Activated CD4-positive, alpha-beta T cell treated with anti-CD3 and anti-CD28 coated beads, Interleukin-2, amount 10 ng/mL, durations not matched to agents 7 days and 5 days (primary cell): ENCODE results near the gene ASPG. TPM values are rescaled to one million over a fixed set of nuclear protein-coding genes. Genes with fewer than 3 reads are reported as not detected.

Experiments used
- CTCF ChIA-PET: fragments of 350-600 bp; sonication (Branson Sonifier 250); formaldehyde crosslinking; loops from one replicate; lab custom pipeline; 2021; ENCODE audit warnings: antibody characterized with exemption; lab: Charles Lee
- POLR2A ChIA-PET: fragments of 350-600 bp; sonication (Branson Sonifier 250); formaldehyde crosslinking; loops from one replicate; lab custom pipeline; 2021; ENCODE audit warnings: antibody characterized with exemption; lab: Charles Lee
- DNase-seq: peaks from one replicate; pipeline ENCODE4 v3.0.0-alpha.2; 2020
- H3K27ac Mint-ChIP-seq: one replicate; pipeline ENCODE4 v1.8.0; 2021; ENCODE audit warnings: mild to moderate bottlenecking, moderate library complexity, mixed read lengths
- H3K27me3 Mint-ChIP-seq: one replicate; pipeline ENCODE4 v1.8.0; 2021; ENCODE audit warnings: mixed read lengths
- H3K36me3 Mint-ChIP-seq: one replicate; pipeline ENCODE4 v1.8.0; 2021; ENCODE audit warnings: low read depth, mixed read lengths
- H3K4me1 Mint-ChIP-seq: one replicate; pipeline ENCODE4 v1.8.0; 2021; ENCODE audit warnings: mixed read lengths
- H3K4me3 Mint-ChIP-seq: one replicate; pipeline ENCODE4 v1.8.0; 2021; ENCODE audit warnings: mild to moderate bottlenecking, moderate library complexity, mixed read lengths
- H3K9me3 Mint-ChIP-seq: one replicate; pipeline ENCODE4 v1.8.0; 2021; ENCODE audit warnings: mixed read lengths
- total RNA-seq, 2 experiments: library from RNA; stranded (reverse); gene quantifications; one replicate each; pipeline ENCODE4 v1.2.3, GENCODE V29; 2021

The ASPG gene
- total RNA-seq, 2 experiments from 2014 or later, result not detected

DNA sequence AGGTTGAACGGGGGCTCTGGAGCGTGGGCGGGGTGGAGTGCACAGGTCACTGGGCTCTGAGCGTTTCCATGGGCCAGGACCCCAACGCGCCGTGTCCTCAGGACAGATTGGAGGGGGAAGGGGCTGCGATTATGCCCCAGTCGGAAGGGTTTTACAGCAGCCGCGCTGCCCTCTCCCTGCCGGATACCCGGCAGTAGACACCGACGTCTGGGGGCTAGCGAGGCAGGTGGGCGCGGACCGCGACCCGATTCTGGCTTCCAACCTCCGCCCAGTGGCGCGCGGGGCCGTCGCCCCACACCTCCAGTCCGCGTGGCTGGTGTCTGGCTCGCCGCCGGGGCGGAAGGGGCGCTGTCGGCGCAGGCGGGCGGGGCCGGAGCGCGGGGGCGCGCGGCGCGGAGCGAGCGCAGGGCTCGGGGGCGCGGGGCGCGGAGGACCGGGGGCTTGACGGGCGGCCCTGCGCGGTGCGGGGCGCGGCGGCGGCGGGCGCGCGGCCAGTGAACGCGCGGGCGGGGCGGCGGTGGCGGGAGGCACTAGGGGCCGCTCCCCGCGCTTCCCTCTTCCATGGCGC is 50.5 kb downstream of the ASPG start:
- Mint-ChIP-seq H3K4me3 (no peak overlapping the region), H3K27ac (no peak overlapping the region), H3K27me3 (peaks cover 33% of the 10 kb centered on the region), H3K9me3 (no peaks in the 10 kb centered on the region), H3K4me1 (peaks cover 7% of the 10 kb centered on the region), H3K36me3 (no peaks in the 10 kb centered on the region)
- ChIA-PET CTCF (no interaction called here), POLR2A (no interaction called here)
- DNase-seq, result no peak

DNA sequence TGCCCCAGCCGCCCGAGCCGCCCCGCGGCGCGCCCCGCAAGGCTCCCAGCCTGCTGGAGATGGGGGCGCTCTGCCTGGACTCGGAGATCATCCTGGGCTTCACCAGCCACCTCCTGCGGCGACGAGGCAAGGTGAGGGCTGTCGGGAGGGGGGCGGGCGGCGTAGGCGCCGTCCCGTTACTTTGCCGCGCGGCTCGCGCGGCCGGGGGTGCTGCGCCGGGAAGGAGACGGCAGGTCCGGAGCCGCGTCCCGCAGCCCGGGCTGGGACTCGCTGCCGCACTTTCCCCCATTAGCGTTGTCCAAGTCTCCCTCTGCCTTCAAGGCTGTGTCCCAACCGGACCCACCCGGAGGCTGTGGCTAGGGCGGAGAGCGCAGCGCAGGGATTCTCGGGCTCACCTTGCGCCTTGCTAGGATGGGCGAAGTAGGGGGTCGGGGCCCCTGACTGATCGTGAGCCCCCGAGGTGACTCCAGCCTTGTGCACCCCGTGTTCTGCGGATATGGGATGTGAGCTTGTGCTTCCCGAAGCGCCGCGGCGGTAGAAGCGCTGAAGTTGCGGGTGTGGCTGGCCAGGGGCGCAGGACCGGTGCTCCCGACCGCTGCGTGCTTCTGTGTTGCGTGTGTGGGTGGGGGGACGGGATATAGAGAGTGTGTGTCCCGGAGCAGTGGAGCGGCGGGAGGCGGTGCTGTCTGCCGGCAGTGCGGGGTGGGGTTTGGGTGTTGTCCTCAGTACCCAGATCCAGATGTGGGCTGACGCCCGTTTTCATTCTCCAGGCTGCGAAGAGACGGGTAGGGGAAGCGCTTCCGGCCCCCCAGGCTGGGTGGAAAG is 51.2 kb downstream of the ASPG start:
- no peaks in the 10 kb centered on the region for H3K36me3 Mint-ChIP-seq
- peaks cover 33% of the 10 kb centered on the region for H3K27me3 Mint-ChIP-seq
- ChIA-PET CTCF (interaction anchor here (1.1 to 1.3 kb wide), 2 partner anchors 438 to 503 kb away, joined by 3 read pairs; no protein-coding TSS in a partner anchor), POLR2A (no interaction called here)
- H3K4me3 Mint-ChIP-seq, result no peak overlapping the region
- DNase-seq, result no peak
- H3K27ac Mint-ChIP-seq, result no peak overlapping the region
- no peaks in the 10 kb centered on the region for H3K9me3 Mint-ChIP-seq
- peaks cover 7% of the 10 kb centered on the region for H3K4me1 Mint-ChIP-seq

DNA sequence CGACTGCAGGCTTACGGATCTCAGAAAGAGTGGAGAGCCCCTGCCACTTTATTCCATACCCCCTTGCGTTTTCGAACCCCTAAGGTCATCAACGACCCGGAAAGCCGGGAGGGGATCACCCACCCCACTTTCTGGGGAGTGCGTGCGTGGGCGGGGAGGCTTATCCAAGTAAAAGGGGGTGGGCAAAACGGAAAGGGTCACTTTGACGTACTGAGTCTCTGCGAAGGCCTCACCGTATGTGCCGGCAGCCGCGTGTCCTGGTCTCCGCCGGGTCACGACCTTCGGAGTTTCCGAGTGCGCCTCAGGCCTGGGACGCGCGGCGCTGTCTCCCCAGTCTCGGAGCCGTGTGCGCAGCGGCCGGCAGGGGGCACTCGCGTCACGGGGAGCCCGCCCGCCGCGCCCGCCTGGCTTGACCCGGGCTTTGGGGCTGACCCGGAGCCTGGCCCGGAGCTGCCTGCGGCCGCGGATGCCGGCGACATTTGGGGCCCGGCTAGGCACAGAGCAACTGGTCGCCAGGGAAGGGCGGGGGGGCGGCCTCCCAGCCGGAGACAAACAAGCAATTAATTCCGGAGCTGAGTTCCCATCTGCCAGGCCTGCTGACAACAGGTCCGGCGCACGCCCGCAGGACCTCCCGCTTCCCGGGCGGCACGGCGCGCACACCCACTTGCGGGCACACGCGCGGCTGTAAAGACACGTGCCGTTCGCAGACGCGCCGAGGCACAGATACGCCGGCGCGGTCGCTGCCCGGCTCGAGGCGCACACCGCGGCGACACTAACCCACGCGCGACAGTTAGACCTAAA is 52.0 kb downstream of the ASPG start:
- ChIA-PET CTCF (interaction anchor here (1.1 to 1.3 kb wide), 2 partner anchors 437 to 502 kb away, joined by 3 read pairs; no protein-coding TSS in a partner anchor), POLR2A (no interaction called here)
- peaks cover 33% of the 10 kb centered on the region for H3K27me3 Mint-ChIP-seq
- H3K36me3 Mint-ChIP-seq, result no peaks in the 10 kb centered on the region
- DNase-seq, result peak; percentile 50
- H3K4me3 Mint-ChIP-seq, result peak overlapping the region; percentile 19
- H3K4me1 Mint-ChIP-seq, result peaks cover 7% of the 10 kb centered on the region
- no peak overlapping the region for H3K27ac Mint-ChIP-seq
- H3K9me3 Mint-ChIP-seq, result no peaks in the 10 kb centered on the region

DNA sequence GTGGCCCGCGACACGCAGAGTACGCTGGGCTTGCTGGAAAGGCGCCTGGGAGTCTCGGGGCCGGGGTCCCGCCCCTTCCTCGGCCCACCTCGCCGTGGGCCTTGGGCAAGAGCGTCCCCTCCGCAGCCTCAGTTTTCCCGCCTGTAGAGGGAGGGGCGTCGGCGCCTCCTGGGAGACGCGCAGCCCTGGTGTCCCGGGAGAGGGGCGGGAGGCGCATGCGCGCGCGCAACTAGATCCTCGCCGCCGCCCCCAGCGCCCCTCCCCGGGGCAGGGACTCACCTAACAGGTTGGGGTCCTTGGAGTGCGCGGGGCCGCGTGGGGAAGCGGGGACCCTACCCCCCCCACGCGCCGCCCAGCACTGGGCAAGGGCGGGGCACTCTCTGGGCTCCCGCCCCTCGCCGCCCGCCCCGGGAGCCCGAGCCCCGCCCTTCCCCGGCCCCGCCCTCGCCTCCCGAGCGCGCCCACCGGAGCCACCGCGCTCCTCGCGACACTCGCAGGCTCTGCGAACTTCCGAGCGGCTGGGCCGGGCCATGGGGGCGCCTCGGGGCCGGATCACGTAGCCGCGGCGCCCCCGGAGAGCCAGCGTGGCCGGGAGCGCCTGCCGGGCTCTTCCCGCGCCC is 52.7 kb downstream of the ASPG start, which contains the start of gene KIF26A:
KIF26A (plus strand) TSS at position 490 of the 620 bp plus-strand sequence. CDS start 136 bp downstream, outside the sequence.
- ChIA-PET POLR2A (no interaction called here), CTCF (interaction anchor here (1.1 kb wide), 1 partner anchor 436 kb away, joined by 3 read pairs; no protein-coding TSS in a partner anchor)
- no peaks in the 10 kb centered on the region for H3K36me3 Mint-ChIP-seq
- peak within 1 kb of the TSS; percentile 19 for H3K4me3 Mint-ChIP-seq
- H3K9me3 Mint-ChIP-seq, result no peaks in the 10 kb centered on the region
- no peak within 1 kb of the TSS for H3K27ac Mint-ChIP-seq
- DNase-seq, result no peak
- peaks cover 7% of the 10 kb centered on the region for H3K4me1 Mint-ChIP-seq
- H3K27me3 Mint-ChIP-seq, result peaks cover 33% of the 10 kb centered on the region

DNA sequence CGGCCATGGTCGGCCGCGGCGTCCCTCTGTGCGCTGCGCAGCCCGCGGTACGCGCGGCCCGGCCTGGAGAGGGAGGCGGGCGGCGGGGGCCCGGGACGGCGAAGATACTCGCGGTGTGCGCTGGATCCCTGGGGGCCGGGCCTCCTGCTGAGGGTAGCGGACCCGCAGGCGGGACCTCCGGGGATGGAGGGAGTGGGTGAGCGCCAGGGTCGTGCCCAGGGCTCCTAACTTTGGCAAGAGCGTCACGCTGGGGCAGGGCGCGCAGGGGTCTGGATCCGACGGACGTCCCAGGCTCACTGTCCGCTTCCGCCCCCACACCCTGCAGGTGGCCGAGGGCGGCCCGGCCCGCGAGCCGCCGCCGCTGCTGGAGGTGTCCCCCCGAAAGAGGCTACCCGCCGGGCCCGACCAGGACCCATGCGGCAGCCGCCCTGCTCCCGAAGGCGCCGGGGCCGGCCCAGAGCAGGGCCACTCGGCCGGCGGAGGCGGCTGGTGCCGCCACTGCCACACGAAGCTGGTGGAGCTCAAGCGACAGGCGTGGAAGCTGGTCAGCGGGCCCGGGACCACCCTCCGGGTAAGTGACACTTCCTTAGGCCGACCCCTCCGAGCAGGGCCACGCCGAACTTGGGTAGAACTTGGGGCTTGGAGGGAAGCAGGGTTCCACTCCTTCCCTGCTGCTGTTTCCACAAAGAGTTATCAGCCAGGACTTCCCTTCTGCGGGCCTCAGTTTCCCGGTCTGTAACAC is 53.4 kb downstream of the ASPG start:
- H3K36me3 Mint-ChIP-seq, result no peaks in the 10 kb centered on the region
- CTCF ChIA-PET, result no interaction called here
- DNase-seq, result no peak
- peaks cover 33% of the 10 kb centered on the region for H3K27me3 Mint-ChIP-seq
- no peak overlapping the region for H3K27ac Mint-ChIP-seq
- peaks cover 7% of the 10 kb centered on the region for H3K4me1 Mint-ChIP-seq
- POLR2A ChIA-PET, result no interaction called here
- no peak overlapping the region for H3K4me3 Mint-ChIP-seq
- no peaks in the 10 kb centered on the region for H3K9me3 Mint-ChIP-seq

DNA sequence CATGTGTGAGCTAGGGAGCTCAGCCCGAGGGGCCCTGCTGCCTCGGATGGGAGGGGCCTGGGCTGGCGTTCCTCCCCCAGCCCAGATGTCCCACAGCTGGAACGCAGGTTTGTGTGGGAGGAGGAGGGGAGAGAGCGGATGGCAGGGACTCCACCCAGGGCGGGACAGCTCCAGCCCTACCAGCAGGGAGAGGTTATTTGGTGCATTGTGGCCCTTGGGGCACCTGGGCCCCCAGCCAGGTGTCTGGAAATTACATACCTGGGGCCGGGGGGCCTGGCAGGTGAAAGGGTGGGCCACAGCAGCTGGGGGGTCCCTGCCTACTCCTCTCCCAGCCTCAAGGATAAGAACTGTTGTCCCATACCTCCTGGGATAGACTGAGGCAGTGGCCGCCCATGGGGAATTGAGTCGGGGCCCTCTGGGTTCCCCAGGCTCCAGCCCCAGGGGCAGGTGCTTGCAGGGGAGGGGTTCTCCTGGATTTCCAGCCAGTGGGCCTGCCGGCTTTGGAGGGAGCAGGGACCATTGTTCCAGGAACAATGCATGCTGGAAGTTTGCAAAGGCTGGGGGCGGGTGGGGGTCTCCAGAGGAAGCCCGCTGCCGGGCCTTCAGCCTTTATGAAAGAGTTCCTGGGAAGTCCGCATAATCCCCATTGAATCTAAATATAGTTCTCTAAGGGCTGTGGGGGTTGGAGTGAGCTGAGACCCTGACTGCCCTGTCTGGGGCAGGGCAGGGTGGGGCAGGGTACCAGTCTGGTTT is 54.1 kb downstream of the ASPG start:
- ChIA-PET CTCF (no interaction called here), POLR2A (no interaction called here)
- peaks cover 7% of the 10 kb centered on the region for H3K4me1 Mint-ChIP-seq
- DNase-seq, result no peak
- H3K9me3 Mint-ChIP-seq, result no peaks in the 10 kb centered on the region
- H3K4me3 Mint-ChIP-seq, result no peak overlapping the region
- no peaks in the 10 kb centered on the region for H3K36me3 Mint-ChIP-seq
- H3K27me3 Mint-ChIP-seq, result peaks cover 28% of the 10 kb centered on the region
- H3K27ac Mint-ChIP-seq, result no peak overlapping the region

DNA sequence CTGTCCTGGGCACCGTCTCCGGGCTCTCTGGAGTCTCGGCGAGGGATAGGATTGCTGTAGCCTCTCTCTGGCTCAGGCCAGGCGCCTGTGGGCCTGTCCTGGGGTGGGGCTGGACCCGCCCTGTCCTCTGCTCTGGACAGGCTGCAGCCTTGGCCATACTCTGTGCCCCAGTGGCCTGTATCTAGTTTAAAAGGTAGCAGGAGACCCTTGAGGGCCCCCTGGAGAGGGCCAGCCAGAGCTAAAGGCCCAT is 54.6 kb downstream of the ASPG start:
- POLR2A ChIA-PET, result no interaction called here
- DNase-seq, result no peak
- CTCF ChIA-PET, result no interaction called here
- H3K4me1 Mint-ChIP-seq, result peaks cover 6% of the 10 kb centered on the region
- H3K36me3 Mint-ChIP-seq, result no peaks in the 10 kb centered on the region
- no peaks in the 10 kb centered on the region for H3K9me3 Mint-ChIP-seq
- no peak overlapping the region for H3K27ac Mint-ChIP-seq
- no peak overlapping the region for H3K4me3 Mint-ChIP-seq
- H3K27me3 Mint-ChIP-seq, result peaks cover 23% of the 10 kb centered on the region

DNA sequence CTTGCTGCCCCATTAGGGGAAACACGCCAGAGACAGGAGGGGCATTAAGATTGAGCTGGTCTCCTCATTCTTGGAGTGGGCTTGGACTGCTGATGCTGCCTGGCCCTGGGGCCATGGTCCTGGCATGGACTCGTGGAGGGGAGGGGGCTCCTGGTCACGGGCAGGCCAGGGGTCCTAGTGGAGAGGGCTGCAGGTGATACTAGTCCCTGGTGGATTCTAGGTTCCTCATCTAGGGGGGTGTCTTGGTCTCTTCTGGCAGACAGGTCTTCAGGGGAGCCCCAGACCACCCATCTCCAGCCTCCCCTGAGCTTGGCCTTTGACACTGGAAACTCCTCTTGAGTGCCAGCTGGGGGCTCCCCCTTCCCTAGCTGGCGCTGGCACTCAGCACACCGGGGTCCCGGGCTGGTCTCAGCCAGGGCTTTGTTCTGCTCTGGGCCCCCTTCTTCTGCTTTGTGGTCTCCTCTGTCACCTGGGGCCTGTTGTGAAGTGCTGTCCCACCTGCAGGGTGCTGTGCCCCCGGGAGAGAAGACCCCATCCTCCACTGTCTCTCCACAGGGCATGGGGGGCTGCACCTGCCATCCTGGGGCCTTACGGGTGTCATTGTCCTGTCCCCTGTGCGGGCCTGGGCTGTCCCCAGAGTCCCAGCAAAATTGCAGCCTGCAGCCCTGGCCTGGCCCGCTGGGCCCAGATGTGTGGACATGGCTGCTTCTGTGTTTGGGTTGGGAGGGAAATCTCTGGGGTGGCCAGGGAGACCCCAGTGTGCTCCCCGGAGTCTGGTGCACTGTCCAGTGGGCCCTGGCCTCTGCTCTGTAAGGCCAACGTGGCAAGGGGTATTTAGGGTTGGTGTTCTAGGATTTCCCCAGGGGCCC is 55.2 kb downstream of the ASPG start:
- Mint-ChIP-seq H3K9me3 (no peaks in the 10 kb centered on the region), H3K36me3 (no peaks in the 10 kb centered on the region), H3K4me1 (peaks cover 6% of the 10 kb centered on the region), H3K4me3 (no peak overlapping the region), H3K27me3 (peaks cover 17% of the 10 kb centered on the region), H3K27ac (no peak overlapping the region)
- POLR2A ChIA-PET, result interaction anchor here (0.6 kb wide), 1 partner anchor 507 kb away, joined by 3 read pairs; no protein-coding TSS in a partner anchor
- CTCF ChIA-PET, result no interaction called here
- no peak for DNase-seq

DNA sequence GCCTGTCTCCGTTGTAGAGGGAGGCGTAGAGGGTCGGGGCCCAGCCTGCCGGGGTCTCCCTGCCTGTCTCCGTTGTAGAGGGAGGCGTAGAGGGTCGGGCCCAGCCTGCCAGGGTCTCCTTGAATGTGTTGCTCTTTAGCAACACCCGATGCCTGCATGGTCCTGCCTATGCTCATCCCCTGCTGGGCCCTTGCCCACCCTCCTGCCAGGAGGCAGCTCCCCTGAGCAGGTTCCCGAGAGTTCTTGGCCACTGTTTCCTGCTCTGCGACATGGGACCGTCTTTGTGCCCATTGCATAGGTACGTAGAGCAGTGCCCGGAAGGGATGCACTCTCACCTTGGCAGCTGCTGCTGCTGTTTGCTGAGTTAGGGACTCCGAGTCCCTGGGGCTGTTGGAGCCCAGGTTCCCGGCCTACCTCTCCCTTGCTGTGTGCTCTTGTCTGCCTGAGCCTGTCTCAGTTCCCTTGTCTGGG is 56.2 kb downstream of the ASPG start:
- Mint-ChIP-seq H3K4me1 (peaks cover 6% of the 10 kb centered on the region), H3K27ac (no peak overlapping the region), H3K36me3 (no peaks in the 10 kb centered on the region), H3K9me3 (no peaks in the 10 kb centered on the region), H3K27me3 (peaks cover 15% of the 10 kb centered on the region), H3K4me3 (no peak overlapping the region)
- POLR2A ChIA-PET, result no interaction called here
- CTCF ChIA-PET, result no interaction called here
- no peak for DNase-seq

DNA sequence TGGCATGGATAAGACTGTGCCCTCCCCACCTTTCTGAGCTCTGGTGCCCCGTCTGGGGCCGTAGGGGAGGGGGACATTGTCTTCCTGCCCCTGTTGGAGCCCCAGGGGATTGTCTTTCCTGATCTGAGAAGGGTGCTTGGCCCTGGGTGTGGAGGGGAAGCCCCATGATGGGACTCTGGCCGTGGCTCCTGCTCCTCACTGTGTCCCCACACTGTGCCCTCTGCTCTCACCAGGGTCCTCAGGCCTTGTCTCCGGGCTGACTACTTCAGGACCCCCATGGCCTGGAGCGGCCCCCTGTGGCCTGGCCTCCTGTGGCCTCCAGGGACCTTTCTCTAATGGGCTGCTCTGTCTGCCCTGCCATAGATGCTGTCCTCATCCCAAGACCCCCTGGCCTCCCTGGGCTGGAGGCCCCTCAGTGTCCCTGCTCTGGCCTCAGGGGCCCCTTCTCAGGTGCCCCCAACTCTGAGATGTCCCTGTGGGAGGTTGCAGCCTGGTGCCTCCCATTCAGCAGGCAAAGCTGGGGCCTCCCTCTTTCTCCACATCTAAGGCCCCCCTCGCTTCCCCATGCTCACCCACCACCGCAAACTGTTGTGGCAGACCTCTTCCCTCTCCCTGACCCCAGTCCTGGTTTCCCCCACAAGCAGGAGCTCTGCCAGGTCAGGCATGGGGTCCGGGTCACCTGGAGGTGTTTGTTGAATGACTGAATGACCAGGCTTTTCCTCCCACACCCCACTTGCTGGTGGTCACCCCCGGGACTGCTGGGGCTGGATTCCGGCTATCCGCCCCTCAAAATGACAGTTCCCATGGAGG is 56.8 kb downstream of the ASPG start:
- Mint-ChIP-seq H3K9me3 (no peaks in the 10 kb centered on the region), H3K4me3 (no peak overlapping the region), H3K36me3 (no peaks in the 10 kb centered on the region), H3K27ac (no peak overlapping the region), H3K27me3 (peaks cover 10% of the 10 kb centered on the region), H3K4me1 (peaks cover 1% of the 10 kb centered on the region)
- CTCF ChIA-PET, result interaction anchor here (1.2 kb wide), 1 partner anchor 65 kb away, joined by 3 read pairs; no protein-coding TSS in a partner anchor
- DNase-seq, result no peak
- POLR2A ChIA-PET, result no interaction called here
